Liver (tissue), 9 donors: Measurements from ENCODE around the gene BRAF. TPM values are rescaled to one million over a fixed set of nuclear protein-coding genes. Genes with fewer than 3 reads are reported as not detected.

Experiments
- DNase-seq: peaks from one replicate; pipeline ENCODE4 v3.0.0-alpha.2; 2017; ENCODE audit warnings: low spot score
- H3K27ac ChIP-seq, 2 donors: one replicate each; pipeline ENCODE4 v1.7.0; 2013; ENCODE audit warnings: inconsistent platforms in 2 of 2, low read length in 2 of 2, control low read depth in 1 of 2, low read depth in 1 of 2, mild to moderate bottlenecking in 1 of 2
- H3K27me3 ChIP-seq, 4 donors: one replicate each; pipeline versions ENCODE4 v1.6.1 to v1.7.0; 2013; ENCODE audit warnings: low read length in 3 of 4, inconsistent platforms in 1 of 4, mild to moderate bottlenecking in 1 of 4, moderate library complexity in 1 of 4; ENCODE audit not compliant: control insufficient read depth in 4 of 4, insufficient read depth in 4 of 4
- H3K36me3 ChIP-seq, 4 donors: one replicate each; pipeline versions ENCODE4 v1.6.1 to v1.7.0; 2013; ENCODE audit warnings: low read length in 3 of 4, mild to moderate bottlenecking in 3 of 4, low read depth in 1 of 4, moderate library complexity in 1 of 4; ENCODE audit not compliant: control insufficient read depth in 4 of 4, insufficient read depth in 3 of 4
- H3K4me1 ChIP-seq, 4 donors: one replicate each; pipeline versions ENCODE4 v1.6.1 to v1.7.0; 2013; ENCODE audit warnings: low read length in 3 of 4, mild to moderate bottlenecking in 3 of 4, moderate library complexity in 1 of 4; ENCODE audit not compliant: control insufficient read depth in 4 of 4, insufficient read depth in 4 of 4
- H3K4me3 ChIP-seq, 3 donors: one replicate each; pipeline versions ENCODE4 v1.6.1 to v1.7.0; 2013; ENCODE audit warnings: low read length in 3 of 3, control low read depth in 1 of 3, low read depth in 1 of 3, mild to moderate bottlenecking in 1 of 3
- H3K9ac ChIP-seq, 2 donors: one replicate each; pipeline ENCODE4 v1.7.0; 2013; ENCODE audit warnings: low read length in 2 of 2, mild to moderate bottlenecking in 2 of 2, moderate library complexity in 2 of 2, control low read depth in 1 of 2, low read depth in 1 of 2
- H3K9me3 ChIP-seq, 4 donors: one replicate each; pipeline versions ENCODE4 v1.6.1 to v1.7.0; 2013; ENCODE audit warnings: low read length in 3 of 4; ENCODE audit not compliant: control insufficient read depth in 4 of 4
- EGR1 ChIP-seq, 2 donors: IDR thresholded peaks; 2 replicates each; pipeline ENCODE4 v1.6.1; 2016 to 2018; ENCODE audit warnings: antibody characterized with exemption in 2 of 2, low read depth in 2 of 2
- FOXA1 ChIP-seq: IDR thresholded peaks from 2 replicates; pipeline ENCODE4 v1.6.1; 2016; ENCODE audit warnings: antibody characterized with exemption
- FOXA2 ChIP-seq: IDR thresholded peaks from 2 replicates; pipeline ENCODE4 v1.6.1; 2016; ENCODE audit warnings: antibody characterized with exemption
- GABPA ChIP-seq, 2 donors: IDR thresholded peaks in 1 of 2; conservative IDR thresholded peaks in 1 of 2; 2 replicates each; pipeline ENCODE4 v1.6.1; 2016; ENCODE audit warnings: antibody characterized with exemption in 2 of 2, mild to moderate bottlenecking in 1 of 2, moderate library complexity in 1 of 2
- HNF4A ChIP-seq, 2 donors: conservative IDR thresholded peaks; 2 replicates each; pipeline ENCODE4 v1.6.1; 2016; ENCODE audit warnings: antibody characterized with exemption in 2 of 2, mild to moderate bottlenecking in 2 of 2
- HNF4G ChIP-seq: IDR thresholded peaks from 2 replicates; pipeline ENCODE4 v1.6.1; 2016; ENCODE audit warnings: antibody characterized with exemption
- JUND ChIP-seq, 2 donors: IDR thresholded peaks; 2 replicates each; pipeline ENCODE4 v1.6.1; 2016; ENCODE audit warnings: antibody characterized with exemption in 2 of 2
- NR2F2 ChIP-seq: IDR thresholded peaks from 2 replicates; pipeline ENCODE4 v1.6.1; 2016; ENCODE audit warnings: antibody characterized with exemption
- RAD21 ChIP-seq, 2 donors: IDR thresholded peaks; 2 replicates each; pipeline ENCODE4 v1.6.1; 2016; ENCODE audit warnings: antibody characterized with exemption in 2 of 2, mild to moderate bottlenecking in 2 of 2
- RXRA ChIP-seq, 2 donors: IDR thresholded peaks; 2 replicates each; pipeline ENCODE4 v1.6.1; 2017 to 2018; ENCODE audit warnings: antibody characterized with exemption in 2 of 2, mild to moderate bottlenecking in 1 of 2
- TAF1 ChIP-seq: conservative IDR thresholded peaks from 2 replicates; pipeline ENCODE4 v1.6.1; 2016; ENCODE audit warnings: antibody characterized with exemption, mild to moderate bottlenecking
- YY1 ChIP-seq: IDR thresholded peaks from 2 replicates; pipeline ENCODE4 v1.6.1; 2016; ENCODE audit warnings: antibody characterized with exemption, mild to moderate bottlenecking
- WGBS: extraction: QIAGEN DNeasy Blood & Tissue Kit; methylation state at CpG from one replicate; pipeline ENCODE4 v1.1.7; 2013; 5-methylcytosine and 5-hydroxymethylcytosine counted together
- polyA plus RNA-seq, 2 donors: library from polyadenylated mRNA; stranded (reverse) in 1 of 2; unstranded in 1 of 2; fragments of 200-250 nt in 1 of 2; fragments of >200 nt in 1 of 2; fragmentation: Nextera tagmentation in 1 of 2; extraction: Ambion mirVana in 1 of 2; gene quantifications; one replicate each; pipeline versions ENCODE4 v1.2.1 to v1.2.3, GENCODE V29; 2013 to 2015
- total RNA-seq, 2 donors: library from RNA; depleted of rRNA; stranded (reverse); fragments of >200 nt; gene quantifications; one replicate each; pipeline ENCODE4 v1.2.3, GENCODE V29; 2014
- TF ChIP-seq, protein P1 (sequence below): IDR thresholded peaks from 2 replicates; pipeline ENCODE4 v1.6.1; 2016; ENCODE audit warnings: antibody characterized with exemption, mild to moderate bottlenecking
- TF ChIP-seq, protein P2 (sequence below): IDR thresholded peaks from 2 replicates; pipeline ENCODE4 v1.6.1; 2016; ENCODE audit warnings: antibody characterized with exemption
- TF ChIP-seq, protein P3 (sequence below): IDR thresholded peaks from 2 replicates; pipeline ENCODE4 v1.6.1; 2016; ENCODE audit warnings: antibody characterized with exemption
- donor health status: healthy.
- donor health status: healthy.
- donor health status: healthy.
- donor health status: healthy.
- donor health status: healthy.

Gene BRAF
- total and polyA plus RNA-seq, 4 donors: 2.6 to 21.9 (median 14.0) TPM

- Histone ChIP-seq H3K9ac (no peak overlapping the region), H3K27ac (no peak overlapping the region), H3K9me3 (no peaks in the 10 kb centered on the region), H3K27me3 (no peaks in the 10 kb centered on the region), H3K36me3 (peaks cover 2 to 15% (median 5%) of the 10 kb centered on the region in 4 donors), H3K4me3 (no peak overlapping the region), H3K4me1 (no peaks in the 10 kb centered on the region)
- no peak for DNase-seq
- TF ChIP-seq, protein P1, sequence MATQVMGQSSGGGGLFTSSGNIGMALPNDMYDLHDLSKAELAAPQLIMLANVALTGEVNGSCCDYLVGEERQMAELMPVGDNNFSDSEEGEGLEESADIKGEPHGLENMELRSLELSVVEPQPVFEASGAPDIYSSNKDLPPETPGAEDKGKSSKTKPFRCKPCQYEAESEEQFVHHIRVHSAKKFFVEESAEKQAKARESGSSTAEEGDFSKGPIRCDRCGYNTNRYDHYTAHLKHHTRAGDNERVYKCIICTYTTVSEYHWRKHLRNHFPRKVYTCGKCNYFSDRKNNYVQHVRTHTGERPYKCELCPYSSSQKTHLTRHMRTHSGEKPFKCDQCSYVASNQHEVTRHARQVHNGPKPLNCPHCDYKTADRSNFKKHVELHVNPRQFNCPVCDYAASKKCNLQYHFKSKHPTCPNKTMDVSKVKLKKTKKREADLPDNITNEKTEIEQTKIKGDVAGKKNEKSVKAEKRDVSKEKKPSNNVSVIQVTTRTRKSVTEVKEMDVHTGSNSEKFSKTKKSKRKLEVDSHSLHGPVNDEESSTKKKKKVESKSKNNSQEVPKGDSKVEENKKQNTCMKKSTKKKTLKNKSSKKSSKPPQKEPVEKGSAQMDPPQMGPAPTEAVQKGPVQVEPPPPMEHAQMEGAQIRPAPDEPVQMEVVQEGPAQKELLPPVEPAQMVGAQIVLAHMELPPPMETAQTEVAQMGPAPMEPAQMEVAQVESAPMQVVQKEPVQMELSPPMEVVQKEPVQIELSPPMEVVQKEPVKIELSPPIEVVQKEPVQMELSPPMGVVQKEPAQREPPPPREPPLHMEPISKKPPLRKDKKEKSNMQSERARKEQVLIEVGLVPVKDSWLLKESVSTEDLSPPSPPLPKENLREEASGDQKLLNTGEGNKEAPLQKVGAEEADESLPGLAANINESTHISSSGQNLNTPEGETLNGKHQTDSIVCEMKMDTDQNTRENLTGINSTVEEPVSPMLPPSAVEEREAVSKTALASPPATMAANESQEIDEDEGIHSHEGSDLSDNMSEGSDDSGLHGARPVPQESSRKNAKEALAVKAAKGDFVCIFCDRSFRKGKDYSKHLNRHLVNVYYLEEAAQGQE: no peak
- TF ChIP-seq, protein P2, sequence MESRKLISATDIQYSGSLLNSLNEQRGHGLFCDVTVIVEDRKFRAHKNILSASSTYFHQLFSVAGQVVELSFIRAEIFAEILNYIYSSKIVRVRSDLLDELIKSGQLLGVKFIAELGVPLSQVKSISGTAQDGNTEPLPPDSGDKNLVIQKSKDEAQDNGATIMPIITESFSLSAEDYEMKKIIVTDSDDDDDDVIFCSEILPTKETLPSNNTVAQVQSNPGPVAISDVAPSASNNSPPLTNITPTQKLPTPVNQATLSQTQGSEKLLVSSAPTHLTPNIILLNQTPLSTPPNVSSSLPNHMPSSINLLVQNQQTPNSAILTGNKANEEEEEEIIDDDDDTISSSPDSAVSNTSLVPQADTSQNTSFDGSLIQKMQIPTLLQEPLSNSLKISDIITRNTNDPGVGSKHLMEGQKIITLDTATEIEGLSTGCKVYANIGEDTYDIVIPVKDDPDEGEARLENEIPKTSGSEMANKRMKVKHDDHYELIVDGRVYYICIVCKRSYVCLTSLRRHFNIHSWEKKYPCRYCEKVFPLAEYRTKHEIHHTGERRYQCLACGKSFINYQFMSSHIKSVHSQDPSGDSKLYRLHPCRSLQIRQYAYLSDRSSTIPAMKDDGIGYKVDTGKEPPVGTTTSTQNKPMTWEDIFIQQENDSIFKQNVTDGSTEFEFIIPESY: no peak
- TF ChIP-seq YY1 (no peak), HNF4A (conservative IDR thresholded peaks at IDR 0.05) (no peak), HNF4G (no peak)
- 97% methylated on average over 2 of the region's 2 CpGs for WGBS
These were observed 190.0 kb downstream of the BRAF start for GRCh38 chr7:140734729-140735128.

- peaks cover 2 to 12% (median 3%) of the 10 kb centered on the region in 4 donors for H3K36me3 ChIP-seq
- H3K27ac ChIP-seq: no peak overlapping the region
- TF ChIP-seq GABPA (IDR thresholded peaks at IDR 0.05 in 1 of 2, conservative IDR thresholded peaks at IDR 0.05 in 1 of 2): no peak
- TF ChIP-seq FOXA2: no peak
- TF ChIP-seq RAD21 (IDR thresholded peaks at IDR 0.05): no peak
- TF ChIP-seq YY1: no peak
- TF ChIP-seq TAF1: no peak
- no peak for TF ChIP-seq HNF4A (conservative IDR thresholded peaks at IDR 0.05)
- no peak for TF ChIP-seq RXRA (IDR thresholded peaks at IDR 0.05)
- TF ChIP-seq EGR1 (IDR thresholded peaks at IDR 0.05; ENCODE audit: low read depth in 2 of 2): no peak
- no peak for TF ChIP-seq JUND (IDR thresholded peaks at IDR 0.05)
- TF ChIP-seq, protein P3, sequence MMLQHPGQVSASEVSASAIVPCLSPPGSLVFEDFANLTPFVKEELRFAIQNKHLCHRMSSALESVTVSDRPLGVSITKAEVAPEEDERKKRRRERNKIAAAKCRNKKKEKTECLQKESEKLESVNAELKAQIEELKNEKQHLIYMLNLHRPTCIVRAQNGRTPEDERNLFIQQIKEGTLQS: no peak
- no peak for TF ChIP-seq FOXA1
- TF ChIP-seq, protein P2: no peak
- TF ChIP-seq HNF4G: no peak
- TF ChIP-seq NR2F2: no peak
- no peaks in the 10 kb centered on the region for H3K27me3 ChIP-seq
- WGBS: 66% methylated on average over 2 of the region's 2 CpGs
- no peak overlapping the region for H3K4me3 ChIP-seq
- no peak for DNase-seq
- H3K9me3 ChIP-seq: no peaks in the 10 kb centered on the region
- H3K4me1 ChIP-seq: no peaks in the 10 kb centered on the region
- no peak overlapping the region for H3K9ac ChIP-seq
These were observed 190.6 kb downstream of the BRAF start for GRCh38 chr7:140734096-140734495.
